Left lobe of liver (tissue), 2 donors: ENCODE data around the gene RBBP5. TPM values are rescaled to one million over a fixed set of nuclear protein-coding genes. Genes with fewer than 3 reads are reported as not detected.
A peak's percentile ranks its signal among the peaks of the same experiment; 100 is the strongest.

Experiments used
- ATAC-seq: fragments of 200-7000 bp; cut with Tn5 transposase; one replicate; pipeline ENCODE4 v1.9.1; 2020; ENCODE audit warnings: mild to moderate bottlenecking, moderate library complexity
- DNase-seq: peaks from one replicate; pipeline ENCODE4 v3.0.0-alpha.2; 2020; ENCODE audit warnings: low spot score
- total RNA-seq: library from RNA; stranded (reverse); gene quantifications from one replicate; pipeline ENCODE4 v1.2.1, GENCODE V29; 2021
- donor health status: DM: no; HTN: no; CAD: no; lungs with moderate emphysema.
- donor health status: DM: no; HTN: yes; CAD: no.

The RBBP5 gene
- total RNA-seq, 1 donor from 2014 or later, result 7.8 TPM

- DNase-seq, result no peak
- ATAC-seq, result no peak
Measured at GRCh38 chr1:205074513-205074912, 47.3 kb downstream of the RBBP5 start.

GRCh38 chr1:205074084-205074483, 47.7 kb downstream of the RBBP5 start:
- ATAC-seq (no peak), DNase-seq (no peak)

- no peak for ATAC-seq
- no peak for DNase-seq
Measured at GRCh38 chr1:205073511-205073910, 48.3 kb downstream of the RBBP5 start.

- no peak for ATAC-seq
- DNase-seq, result no peak
Measured at GRCh38 chr1:205072881-205073280, 48.9 kb downstream of the RBBP5 start.

- no peak for DNase-seq
- ATAC-seq, result no peak
Measured at GRCh38 chr1:205072286-205072685, 49.5 kb downstream of the RBBP5 start.

GRCh38 chr1:205071801-205072200, 50.0 kb downstream of the RBBP5 start:
- ATAC-seq (no peak), DNase-seq (no peak)

GRCh38 chr1:205071028-205071409, 50.8 kb downstream of the RBBP5 start:
- ATAC-seq, result no peak

GRCh38 chr1:205069371-205070125, 52.2 kb downstream of the RBBP5 start:
- DNase-seq (peak; percentile 47), ATAC-seq (no peak)

More at GRCh38 chr1:205071028-205071409, 50.8 kb downstream of the RBBP5 start:
- no peak for DNase-seq

GRCh38 chr1:205068457-205069040, 53.2 kb downstream of the RBBP5 start:
- ATAC-seq, result no peak

GRCh38 chr1:205068001-205068400, 53.8 kb downstream of the RBBP5 start:
- ATAC-seq (no peak), DNase-seq (no peak)

More at GRCh38 chr1:205068457-205069040, 53.2 kb downstream of the RBBP5 start:
- no peak for DNase-seq

GRCh38 chr1:205067031-205067430, 54.7 kb downstream of the RBBP5 start:
- DNase-seq (no peak), ATAC-seq (no peak)

- no peak for DNase-seq
Measured at GRCh38 chr1:205066141-205066818, 55.5 kb downstream of the RBBP5 start.

GRCh38 chr1:205065666-205066065, 56.1 kb downstream of the RBBP5 start:
- DNase-seq (no peak), ATAC-seq (no peak)

More at GRCh38 chr1:205066141-205066818, 55.5 kb downstream of the RBBP5 start:
- no peak for ATAC-seq

GRCh38 chr1:205064741-205065316, 56.9 kb downstream of the RBBP5 start:
- DNase-seq (no peak), ATAC-seq (no peak)

- no peak for ATAC-seq
- DNase-seq, result no peak
Measured at GRCh38 chr1:205064301-205064700, 57.5 kb downstream of the RBBP5 start.

- DNase-seq, result no peak
- ATAC-seq, result no peak
Measured at GRCh38 chr1:205062895-205063294, 58.9 kb downstream of the RBBP5 start.

- no peak for DNase-seq
- ATAC-seq, result no peak
Measured at GRCh38 chr1:205062319-205062718, 59.5 kb downstream of the RBBP5 start.

GRCh38 chr1:205061665-205062069, 60.1 kb downstream of the RBBP5 start:
- DNase-seq (peak; percentile 76), ATAC-seq (peak; percentile 92)

GRCh38 chr1:205061227-205061626, 60.6 kb downstream of the RBBP5 start:
- no peak for DNase-seq
- peak; percentile 61 for ATAC-seq

- ATAC-seq, result no peak
- DNase-seq, result no peak
Measured at GRCh38 chr1:205060746-205061145, 61.0 kb downstream of the RBBP5 start.

GRCh38 chr1:205059660-205060059, 62.1 kb downstream of the RBBP5 start:
- DNase-seq (no peak), ATAC-seq (no peak)

GRCh38 chr1:205058853-205059252, 62.9 kb downstream of the RBBP5 start:
- no peak for DNase-seq
- no peak for ATAC-seq
